Liver (tissue), 3 donors: ENCODE data around the gene TMEM212.

Experiments
- CTCF ChIP-seq: fragments of 150-350 bp; IDR thresholded peaks from 2 replicates; pipeline ENCODE4 v1.5.1; 2017; ENCODE audit warnings: improper control_type of control experiment, low read depth, low read length; ENCODE audit not compliant: missing input control
- HNF4A ChIP-seq, 2 donors: conservative IDR thresholded peaks; 2 replicates each; pipeline ENCODE4 v1.6.1; 2016; ENCODE audit warnings: antibody characterized with exemption in 2 of 2, mild to moderate bottlenecking in 2 of 2
- MAX ChIP-seq: IDR thresholded peaks from 2 replicates; pipeline ENCODE4 v1.6.1; 2016; ENCODE audit warnings: antibody characterized with exemption
- RAD21 ChIP-seq, 2 donors: IDR thresholded peaks; 2 replicates each; pipeline ENCODE4 v1.6.1; 2016; ENCODE audit warnings: antibody characterized with exemption in 2 of 2, mild to moderate bottlenecking in 2 of 2
- REST ChIP-seq: IDR thresholded peaks from 2 replicates; pipeline ENCODE4 v1.6.1; 2016; ENCODE audit warnings: antibody characterized with exemption, mild to moderate bottlenecking
- TAF1 ChIP-seq: conservative IDR thresholded peaks from 2 replicates; pipeline ENCODE4 v1.6.1; 2016; ENCODE audit warnings: antibody characterized with exemption, mild to moderate bottlenecking
- YY1 ChIP-seq: IDR thresholded peaks from 2 replicates; pipeline ENCODE4 v1.6.1; 2016; ENCODE audit warnings: antibody characterized with exemption, mild to moderate bottlenecking
- ZBTB33 ChIP-seq: IDR thresholded peaks from 2 replicates; pipeline ENCODE4 v1.6.1; 2016; ENCODE audit warnings: antibody characterized with exemption
- donor health status: healthy.
- donor health status: healthy.

GRCh38 chr3:171827836-171828458 lies 15.2 kb upstream of the TMEM212 start:
- no peak for TF ChIP-seq ZBTB33
- TF ChIP-seq RAD21 (IDR thresholded peaks at IDR 0.05): no peak
- TF ChIP-seq CTCF: no peak
- TF ChIP-seq REST: no peak
- no peak for TF ChIP-seq MAX
- TF ChIP-seq HNF4A (conservative IDR thresholded peaks at IDR 0.05): no peak
- TF ChIP-seq TAF1: no peak
- no peak for TF ChIP-seq YY1
